OCI-LY7 (cell line): ENCODE results near the gene ENDOV.

Source experiments
- CTCF ChIP-seq: fragments of 200-600 bp; sonication (generic); conservative IDR thresholded peaks from 2 replicates; pipeline ENCODE4 v1.5.1; 2014; ENCODE audit warnings: mild to moderate bottlenecking, antibody characterized with exemption, low read length, moderate library complexity, mixed read lengths
- EZH2phosphoT487 ChIP-seq: fragments of 200-600 bp; sonication (generic); IDR thresholded peaks from 2 replicates; pipeline ENCODE4 v1.6.1; 2018; ENCODE audit warnings: low read depth, borderline replicate concordance, mild to moderate bottlenecking, mixed run types, antibody characterized with exemption, low read length, moderate library complexity, mixed read lengths

- TF ChIP-seq CTCF (0 out of 2 replicates have a peak, but pooled peaks have one; percentile 27), EZH2phosphoT487 (no peak)
These were observed 26.8 kb upstream of the ENDOV start for GRCh38 chr17:80388175-80388574.
